Calu3 (cell line): ENCODE results near the gene MAP2K4. TPM values are rescaled to one million over a fixed set of nuclear protein-coding genes. Genes with fewer than 3 reads are reported as not detected.

Experiments
- BruUV-seq: library from RNA; stranded (reverse); fragments of 400-500 nt; replicated peaks from 2 replicates; lab custom pipeline; 2021; lab: Mats Ljungman, UMichigan
- CTCF ChIA-PET: fragments of 300-600 bp; sonication (Branson Sonifier 250); formaldehyde crosslinking; loops from one replicate; lab custom pipeline; 2022; ENCODE audit warnings: antibody characterized with exemption; lab: Charles Lee
- DNase-seq: peaks from one replicate; pipeline ENCODE4 v3.0.0; 2022
- H3K27ac Mint-ChIP-seq: one replicate; pipeline ENCODE4 v1.8.0; 2022; ENCODE audit warnings: mixed read lengths; ENCODE audit not compliant: unreplicated experiment
- H3K27me3 Mint-ChIP-seq: one replicate; pipeline ENCODE4 v1.8.0; 2022; ENCODE audit warnings: mixed read lengths; ENCODE audit not compliant: unreplicated experiment
- H3K36me3 Mint-ChIP-seq: one replicate; pipeline ENCODE4 v1.8.0; 2022; ENCODE audit warnings: mild to moderate bottlenecking, moderate library complexity, mixed read lengths; ENCODE audit not compliant: insufficient read depth, unreplicated experiment
- H3K4me1 Mint-ChIP-seq: one replicate; pipeline ENCODE4 v1.8.0; 2022; ENCODE audit warnings: mild to moderate bottlenecking, low read depth, mixed read lengths; ENCODE audit not compliant: unreplicated experiment
- H3K4me3 Mint-ChIP-seq: one replicate; pipeline ENCODE4 v1.8.0; 2022; ENCODE audit warnings: mild to moderate bottlenecking, low read depth, moderate library complexity, mixed read lengths; ENCODE audit not compliant: unreplicated experiment
- H3K9me3 Mint-ChIP-seq: one replicate; pipeline ENCODE4 v1.8.0; 2022; ENCODE audit warnings: low read depth, mixed read lengths; ENCODE audit not compliant: unreplicated experiment
- intact Hi-C: fragments of 100-400 bp; cut with micrococcal nuclease; formaldehyde crosslinking; loops from one replicate; pipeline ENCODE4 v1.10.0; 2022; ENCODE audit not compliant: unreplicated experiment
- total RNA-seq: library from RNA; stranded (reverse); gene quantifications from 2 replicates; pipeline ENCODE4 v1.2.3, GENCODE V29; 2022
- TF ChIP-seq, protein P1 (sequence below): fragments of 200-600 bp; IDR thresholded peaks from one replicate; pipeline ENCODE4 v1.8.0; 2022; ENCODE audit warnings: antibody characterized with exemption; ENCODE audit not compliant: unreplicated experiment

MAP2K4 gene
- total RNA-seq, 1 experiment from 2014 or later = 16.1 TPM

DNA sequence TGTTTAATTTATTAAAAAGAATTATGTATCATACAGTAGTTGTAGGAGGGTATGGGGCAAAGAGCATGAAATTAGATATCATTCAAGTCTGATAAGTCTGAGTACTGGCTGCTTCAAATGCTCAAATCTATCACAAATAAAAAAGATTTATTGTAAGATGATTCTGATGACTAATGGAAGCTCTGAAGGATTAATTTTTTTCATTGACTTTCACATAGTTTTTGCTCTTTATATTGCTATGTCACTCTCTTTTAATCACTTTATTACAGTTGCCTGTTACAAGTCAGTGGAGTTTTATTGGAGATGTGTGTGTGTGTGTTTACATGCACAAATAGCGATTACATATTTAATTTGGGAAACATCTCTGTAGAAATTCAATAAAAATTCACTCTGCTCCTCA, 15.0 kb downstream of the MAP2K4 start:
- intact Hi-C loops = no loop called here
- no peak for DNase-seq
- Mint-ChIP-seq H3K9me3 (no peaks in the 10 kb centered on the region), H3K4me3 (no peak overlapping the region), H3K36me3 (no peaks in the 10 kb centered on the region), H3K27ac (no peak overlapping the region), H3K27me3 (no peaks in the 10 kb centered on the region), H3K4me1 (peaks cover under 1% of the 10 kb centered on the region)
- TF ChIP-seq, protein P1, sequence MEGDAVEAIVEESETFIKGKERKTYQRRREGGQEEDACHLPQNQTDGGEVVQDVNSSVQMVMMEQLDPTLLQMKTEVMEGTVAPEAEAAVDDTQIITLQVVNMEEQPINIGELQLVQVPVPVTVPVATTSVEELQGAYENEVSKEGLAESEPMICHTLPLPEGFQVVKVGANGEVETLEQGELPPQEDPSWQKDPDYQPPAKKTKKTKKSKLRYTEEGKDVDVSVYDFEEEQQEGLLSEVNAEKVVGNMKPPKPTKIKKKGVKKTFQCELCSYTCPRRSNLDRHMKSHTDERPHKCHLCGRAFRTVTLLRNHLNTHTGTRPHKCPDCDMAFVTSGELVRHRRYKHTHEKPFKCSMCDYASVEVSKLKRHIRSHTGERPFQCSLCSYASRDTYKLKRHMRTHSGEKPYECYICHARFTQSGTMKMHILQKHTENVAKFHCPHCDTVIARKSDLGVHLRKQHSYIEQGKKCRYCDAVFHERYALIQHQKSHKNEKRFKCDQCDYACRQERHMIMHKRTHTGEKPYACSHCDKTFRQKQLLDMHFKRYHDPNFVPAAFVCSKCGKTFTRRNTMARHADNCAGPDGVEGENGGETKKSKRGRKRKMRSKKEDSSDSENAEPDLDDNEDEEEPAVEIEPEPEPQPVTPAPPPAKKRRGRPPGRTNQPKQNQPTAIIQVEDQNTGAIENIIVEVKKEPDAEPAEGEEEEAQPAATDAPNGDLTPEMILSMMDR = no peak
- CTCF ChIA-PET = no interaction called here
- no TSS peak for BruUV-seq

DNA sequence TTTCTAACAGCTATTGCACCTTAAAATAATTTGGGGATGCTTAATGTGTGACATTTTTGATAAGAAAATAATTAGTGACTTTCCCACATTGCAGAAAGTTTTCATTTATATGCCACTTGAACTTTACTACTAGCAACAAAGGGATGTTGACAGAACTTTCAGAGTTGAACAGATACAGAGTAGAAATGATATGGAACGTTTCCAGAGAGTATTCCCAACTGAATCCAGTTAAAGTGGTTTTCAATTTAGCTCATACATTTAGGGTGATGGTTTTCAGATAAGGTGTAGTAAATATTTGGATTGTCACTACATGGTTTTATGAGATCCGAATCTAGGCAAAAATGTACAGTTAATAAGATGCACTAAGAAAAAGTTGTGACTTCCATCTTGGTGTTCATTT, 17.3 kb downstream of the MAP2K4 start:
- TF ChIP-seq, protein P1 = no peak
- no peak overlapping the region for H3K4me3 Mint-ChIP-seq
- CTCF ChIA-PET = no interaction called here
- H3K27ac Mint-ChIP-seq = no peak overlapping the region
- DNase-seq = no peak
- H3K27me3 Mint-ChIP-seq = no peaks in the 10 kb centered on the region
- H3K36me3 Mint-ChIP-seq = no peaks in the 10 kb centered on the region
- peaks cover 8% of the 10 kb centered on the region for H3K4me1 Mint-ChIP-seq
- intact Hi-C loops = no loop called here
- BruUV-seq = no TSS peak
- no peaks in the 10 kb centered on the region for H3K9me3 Mint-ChIP-seq

DNA sequence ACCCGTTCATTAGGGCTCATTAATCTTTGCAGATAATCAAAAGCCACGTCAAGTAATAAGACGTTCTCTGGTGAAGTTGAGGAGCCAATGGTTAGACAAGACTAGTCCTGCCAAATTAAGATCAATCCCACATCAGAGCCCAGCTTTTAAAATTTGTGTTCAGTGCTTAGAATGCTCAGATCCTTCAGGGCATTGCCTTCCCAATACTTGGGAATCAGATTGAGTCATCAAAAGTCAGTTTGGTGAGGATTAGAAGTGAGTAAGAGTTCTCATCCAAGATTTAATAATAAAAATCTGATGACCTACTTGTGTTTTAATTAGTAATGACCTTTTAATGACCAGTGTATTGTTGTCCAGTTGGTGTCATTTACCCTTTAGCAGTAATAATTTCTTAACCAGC, 19.8 kb downstream of the MAP2K4 start:
- no peak overlapping the region for H3K4me3 Mint-ChIP-seq
- CTCF ChIA-PET = interaction anchor here (1.1 kb wide), 1 partner anchor 10 kb away, joined by 3 read pairs; no protein-coding TSS in a partner anchor
- H3K4me1 Mint-ChIP-seq = peaks cover 8% of the 10 kb centered on the region
- TF ChIP-seq, protein P1 = no peak
- no peaks in the 10 kb centered on the region for H3K36me3 Mint-ChIP-seq
- H3K27me3 Mint-ChIP-seq = no peaks in the 10 kb centered on the region
- intact Hi-C loops = no loop called here
- no TSS peak for BruUV-seq
- H3K27ac Mint-ChIP-seq = no peak overlapping the region
- no peaks in the 10 kb centered on the region for H3K9me3 Mint-ChIP-seq
- DNase-seq = no peak

DNA sequence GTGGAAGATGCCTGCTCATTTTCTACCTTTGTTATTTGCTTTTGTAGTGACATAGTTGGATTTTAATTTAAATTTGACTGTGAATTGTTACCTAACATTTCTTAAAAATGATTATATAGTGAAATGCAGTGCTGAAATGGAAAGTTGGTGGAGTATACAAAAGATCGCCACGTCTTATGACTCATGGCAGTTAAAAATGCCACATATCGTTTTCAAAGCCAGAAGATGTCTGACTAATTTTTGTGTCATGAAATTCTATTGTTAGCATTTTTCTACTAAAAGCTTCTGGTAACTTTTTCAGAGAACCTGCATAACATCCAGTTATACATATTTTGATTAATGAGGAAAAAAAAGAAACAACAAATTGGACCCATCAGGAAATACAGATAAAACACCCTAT, 20.6 kb downstream of the MAP2K4 start:
- intact Hi-C loops = no loop called here
- H3K27me3 Mint-ChIP-seq = no peaks in the 10 kb centered on the region
- BruUV-seq = no TSS peak
- no peaks in the 10 kb centered on the region for H3K9me3 Mint-ChIP-seq
- DNase-seq = no peak
- CTCF ChIA-PET = no interaction called here
- TF ChIP-seq, protein P1 = no peak
- H3K36me3 Mint-ChIP-seq = no peaks in the 10 kb centered on the region
- H3K4me3 Mint-ChIP-seq = no peak overlapping the region
- peaks cover 16% of the 10 kb centered on the region for H3K4me1 Mint-ChIP-seq
- no peak overlapping the region for H3K27ac Mint-ChIP-seq
